Glutamatergic neuron (in vitro differentiated cells): ENCODE results near the gene ITGB5. TPM values are rescaled to one million over a fixed set of nuclear protein-coding genes. Genes with fewer than 3 reads are reported as not detected.

Experiments
- DNase-seq: peaks from one replicate; pipeline ENCODE4 v3.0.0; 2022
- H3K27ac Mint-ChIP-seq: one replicate; pipeline ENCODE4 v1.8.0; 2020; ENCODE audit warnings: mild to moderate bottlenecking, mixed read lengths, inconsistent platforms; ENCODE audit not compliant: unreplicated experiment
- H3K27me3 Mint-ChIP-seq: one replicate; pipeline ENCODE4 v1.8.0; 2020; ENCODE audit warnings: mild to moderate bottlenecking, moderate library complexity, mixed read lengths, inconsistent platforms; ENCODE audit not compliant: unreplicated experiment
- H3K36me3 Mint-ChIP-seq: one replicate; pipeline ENCODE4 v1.8.0; 2020; ENCODE audit warnings: mild to moderate bottlenecking, mixed read lengths, inconsistent platforms; ENCODE audit not compliant: unreplicated experiment
- H3K4me1 Mint-ChIP-seq: one replicate; pipeline ENCODE4 v1.8.0; 2020; ENCODE audit warnings: mild to moderate bottlenecking, low read depth, mixed read lengths, inconsistent platforms; ENCODE audit not compliant: unreplicated experiment
- H3K4me3 Mint-ChIP-seq: one replicate; pipeline ENCODE4 v1.8.0; 2020; ENCODE audit warnings: mild to moderate bottlenecking, mixed read lengths, inconsistent platforms; ENCODE audit not compliant: unreplicated experiment
- H3K9me3 Mint-ChIP-seq: one replicate; pipeline ENCODE4 v1.8.0; 2020; ENCODE audit warnings: mild to moderate bottlenecking, moderate library complexity, mixed read lengths, inconsistent platforms; ENCODE audit not compliant: unreplicated experiment
- total RNA-seq: library from RNA; stranded (reverse); fragmentation: NEBNext Ultra II Directional; extraction: Animal tissue kit (Norgen Biotek cat#: 25700); gene quantifications from one replicate; pipeline ENCODE4 v1.2.1, GENCODE V29; 2021; ENCODE audit not compliant: unreplicated experiment
- TF ChIP-seq, protein P1 (sequence below): fragments of 200-600 bp; sonication (generic); IDR thresholded peaks from one replicate; pipeline ENCODE4 v1.5.0; 2021; ENCODE audit not compliant: partially characterized antibody, unreplicated experiment

Gene ITGB5
- total RNA-seq, 1 donor from 2014 or later = 12.8 TPM

DNA sequence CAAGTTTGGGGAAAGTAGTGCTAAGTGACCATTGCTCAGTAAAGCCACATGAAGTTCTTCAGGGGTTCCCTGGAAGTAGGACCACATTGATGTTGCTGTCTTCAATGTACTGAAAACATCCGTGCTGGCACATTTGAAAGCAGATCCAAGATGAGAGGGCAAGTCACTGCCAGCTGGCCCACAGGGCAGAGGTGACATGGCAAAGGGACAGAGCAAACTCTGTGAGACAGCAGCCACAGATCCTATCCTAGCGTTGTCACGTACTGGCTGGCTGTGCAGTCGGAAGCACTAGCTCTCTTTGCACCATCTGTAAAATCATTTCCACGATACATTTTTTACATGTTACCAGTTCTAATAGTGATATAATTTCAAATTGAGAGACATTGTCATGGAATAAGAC is 33.6 kb upstream of the ITGB5 start:
- no peaks in the 10 kb centered on the region for H3K4me1 Mint-ChIP-seq
- no peaks in the 10 kb centered on the region for H3K27me3 Mint-ChIP-seq
- H3K36me3 Mint-ChIP-seq = no peaks in the 10 kb centered on the region
- no peak overlapping the region for H3K4me3 Mint-ChIP-seq
- H3K27ac Mint-ChIP-seq = no peak overlapping the region
- TF ChIP-seq, protein P1, sequence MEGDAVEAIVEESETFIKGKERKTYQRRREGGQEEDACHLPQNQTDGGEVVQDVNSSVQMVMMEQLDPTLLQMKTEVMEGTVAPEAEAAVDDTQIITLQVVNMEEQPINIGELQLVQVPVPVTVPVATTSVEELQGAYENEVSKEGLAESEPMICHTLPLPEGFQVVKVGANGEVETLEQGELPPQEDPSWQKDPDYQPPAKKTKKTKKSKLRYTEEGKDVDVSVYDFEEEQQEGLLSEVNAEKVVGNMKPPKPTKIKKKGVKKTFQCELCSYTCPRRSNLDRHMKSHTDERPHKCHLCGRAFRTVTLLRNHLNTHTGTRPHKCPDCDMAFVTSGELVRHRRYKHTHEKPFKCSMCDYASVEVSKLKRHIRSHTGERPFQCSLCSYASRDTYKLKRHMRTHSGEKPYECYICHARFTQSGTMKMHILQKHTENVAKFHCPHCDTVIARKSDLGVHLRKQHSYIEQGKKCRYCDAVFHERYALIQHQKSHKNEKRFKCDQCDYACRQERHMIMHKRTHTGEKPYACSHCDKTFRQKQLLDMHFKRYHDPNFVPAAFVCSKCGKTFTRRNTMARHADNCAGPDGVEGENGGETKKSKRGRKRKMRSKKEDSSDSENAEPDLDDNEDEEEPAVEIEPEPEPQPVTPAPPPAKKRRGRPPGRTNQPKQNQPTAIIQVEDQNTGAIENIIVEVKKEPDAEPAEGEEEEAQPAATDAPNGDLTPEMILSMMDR = no peak
- no peaks in the 10 kb centered on the region for H3K9me3 Mint-ChIP-seq
- DNase-seq = no peak

DNA sequence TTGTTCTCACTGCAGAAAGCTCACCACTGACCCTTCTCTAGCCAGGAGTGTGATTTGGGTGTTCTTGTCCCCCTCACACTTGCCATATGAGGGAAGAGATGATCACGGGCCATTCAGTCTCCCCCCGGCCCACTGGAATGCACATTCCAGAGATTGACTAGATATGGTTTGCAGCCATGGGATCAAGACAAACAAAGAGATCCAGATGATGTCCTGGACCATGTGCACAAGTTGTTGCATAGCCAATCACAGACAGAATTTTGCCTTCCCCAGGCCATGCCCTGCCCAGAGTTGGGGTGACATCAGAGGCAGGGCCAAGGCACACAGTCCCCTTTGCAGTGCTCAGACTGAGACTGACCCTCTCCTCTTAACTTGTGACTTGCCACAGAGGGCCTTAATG is 32.6 kb upstream of the ITGB5 start:
- no peaks in the 10 kb centered on the region for H3K27me3 Mint-ChIP-seq
- no peaks in the 10 kb centered on the region for H3K4me1 Mint-ChIP-seq
- no peak for DNase-seq
- no peak overlapping the region for H3K27ac Mint-ChIP-seq
- TF ChIP-seq, protein P1 = no peak
- H3K36me3 Mint-ChIP-seq = no peaks in the 10 kb centered on the region
- H3K9me3 Mint-ChIP-seq = no peaks in the 10 kb centered on the region
- no peak overlapping the region for H3K4me3 Mint-ChIP-seq

DNA sequence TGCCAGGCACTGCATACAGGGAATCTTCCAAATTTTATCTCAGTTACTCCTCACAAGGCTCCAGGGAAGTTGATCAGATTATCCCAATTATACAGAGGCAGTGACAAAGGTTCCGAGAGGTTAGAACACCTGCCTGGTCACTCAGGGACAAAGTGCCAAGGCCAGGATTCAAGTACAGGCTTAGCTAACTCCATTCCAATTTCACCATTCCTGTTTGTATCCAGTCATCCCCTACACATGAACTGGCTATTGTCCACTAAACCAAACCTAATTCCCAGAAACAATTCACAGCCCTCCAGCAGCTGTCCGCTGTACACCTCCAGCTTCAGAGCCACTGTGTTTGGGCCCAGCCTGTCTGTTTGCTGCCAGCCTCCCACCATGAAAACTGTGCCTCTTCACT is 31.4 kb upstream of the ITGB5 start:
- DNase-seq = no peak
- Mint-ChIP-seq H3K4me3 (no peak overlapping the region), H3K4me1 (no peaks in the 10 kb centered on the region), H3K27me3 (no peaks in the 10 kb centered on the region), H3K9me3 (no peaks in the 10 kb centered on the region), H3K36me3 (no peaks in the 10 kb centered on the region), H3K27ac (no peak overlapping the region)
- TF ChIP-seq, protein P1 = no peak

DNA sequence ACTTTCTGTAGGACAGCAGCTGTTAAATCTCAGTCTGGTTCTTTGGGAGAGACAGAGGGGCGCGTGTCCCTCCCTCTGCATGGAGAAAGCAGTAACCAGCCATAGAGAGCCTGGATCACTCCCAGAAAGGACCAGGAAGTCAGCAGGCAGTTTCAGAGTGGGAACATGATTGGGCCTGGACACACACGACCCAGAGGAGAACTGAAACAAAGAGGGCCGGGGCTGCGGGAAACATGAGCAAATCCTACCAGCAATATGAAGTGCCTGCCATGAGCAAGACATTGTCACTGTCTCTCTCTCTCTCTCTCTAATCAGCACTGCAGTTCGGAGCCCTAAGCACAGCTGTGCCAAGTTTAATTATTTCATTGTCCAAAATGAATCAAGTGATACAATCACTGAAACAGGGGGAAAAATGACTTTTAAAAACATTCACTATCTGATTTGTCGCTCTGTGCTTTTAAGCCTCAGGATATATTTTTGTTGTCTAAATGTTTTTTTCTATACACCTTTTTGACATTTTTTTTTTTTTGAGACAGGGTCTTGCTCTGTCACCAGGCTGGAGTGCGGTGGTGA is 29.8 kb upstream of the ITGB5 start:
- Mint-ChIP-seq H3K4me3 (no peak overlapping the region), H3K27me3 (no peaks in the 10 kb centered on the region), H3K4me1 (no peaks in the 10 kb centered on the region), H3K9me3 (no peaks in the 10 kb centered on the region), H3K27ac (no peak overlapping the region), H3K36me3 (no peaks in the 10 kb centered on the region)
- DNase-seq = no peak
- TF ChIP-seq, protein P1 = no peak

DNA sequence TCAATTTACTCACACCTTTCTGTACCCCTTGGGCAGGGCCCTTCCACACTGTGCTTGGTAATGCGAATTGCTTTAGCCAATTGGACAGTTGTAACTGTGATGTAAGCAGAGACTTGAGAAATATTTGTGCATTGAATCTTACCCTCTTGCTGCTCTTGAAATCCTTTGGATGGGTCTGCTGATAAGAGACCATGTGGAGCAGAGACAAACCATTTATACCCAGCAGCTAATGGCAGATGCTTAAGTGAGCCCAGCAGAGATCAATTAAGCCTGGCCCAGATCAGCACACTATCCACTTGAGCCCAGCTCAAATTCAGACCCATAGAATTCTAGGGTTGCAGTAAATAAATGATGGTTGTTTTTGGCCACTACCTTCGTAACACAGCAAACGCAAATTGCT is 28.1 kb upstream of the ITGB5 start:
- no peaks in the 10 kb centered on the region for H3K4me1 Mint-ChIP-seq
- no peak overlapping the region for H3K4me3 Mint-ChIP-seq
- no peak overlapping the region for H3K27ac Mint-ChIP-seq
- TF ChIP-seq, protein P1 = no peak
- H3K9me3 Mint-ChIP-seq = no peaks in the 10 kb centered on the region
- H3K36me3 Mint-ChIP-seq = no peaks in the 10 kb centered on the region
- DNase-seq = no peak
- no peaks in the 10 kb centered on the region for H3K27me3 Mint-ChIP-seq
